HFF-Myc (cell line): ENCODE data around the gene CLEC10A.
"Not testable (repeated sequence)": the region's sequence is repeated elsewhere in the genome, so short reads cannot be mapped to it uniquely, and the experiment has no call there.

ENCODE experiments used
- DNase-seq: peaks from one replicate; pipeline ENCODE4 v3.0.0-alpha.2; 2011; ENCODE audit warnings: low read depth; ENCODE audit errors: extremely low read depth
- H3K4me3 ChIP-seq: replicated peaks from 2 replicates; pipeline ENCODE4 v1.5.1; 2011; ENCODE audit warnings: low read depth, mild to moderate bottlenecking, control low read depth, low read length
- CTCF ChIP-seq: IDR thresholded peaks from 2 replicates; pipeline ENCODE4 v1.5.1; 2012; ENCODE audit warnings: mild to moderate bottlenecking, low read depth, low read length, control low read depth; ENCODE audit errors: missing control alignments

Gene CLEC10A

GRCh38 chr17:7067198-7067597 is 12.9 kb downstream of the CLEC10A start:
- no peak for TF ChIP-seq CTCF
- no peak overlapping the region for H3K4me3 ChIP-seq
- DNase-seq = no peak

- no peak for TF ChIP-seq CTCF
- DNase-seq = no peak
- H3K4me3 ChIP-seq = no peak overlapping the region
Observed at GRCh38 chr17:7064261-7064660, 15.8 kb downstream of the CLEC10A start.

GRCh38 chr17:7063518-7064094 is 16.4 kb downstream of the CLEC10A start:
- no peak for DNase-seq
- TF ChIP-seq CTCF = no peak
- no peak overlapping the region for H3K4me3 ChIP-seq

GRCh38 chr17:7060165-7060891 is 19.7 kb downstream of the CLEC10A start:
- DNase-seq = no peak
- TF ChIP-seq CTCF = no peak
- H3K4me3 ChIP-seq = no peak overlapping the region

- TF ChIP-seq CTCF = no peak
- H3K4me3 ChIP-seq = no peak overlapping the region
- no peak for DNase-seq
Observed at GRCh38 chr17:7058831-7059447, 21.1 kb downstream of the CLEC10A start.

- H3K4me3 ChIP-seq = no peak overlapping the region
- DNase-seq = no peak
- no peak for TF ChIP-seq CTCF
Observed at GRCh38 chr17:7056386-7056785, 23.7 kb downstream of the CLEC10A start.

- not testable (repeated sequence) for H3K4me3 ChIP-seq, DNase-seq
Observed at GRCh38 chr17:7050583-7050982, 29.5 kb downstream of the CLEC10A start.
